Measurements from ENCODE around the gene PLEKHH3. TPM values are rescaled to one million over a fixed set of nuclear protein-coding genes. Genes with fewer than 3 reads are reported as not detected.

Gene PLEKHH3
- total and polyA plus RNA-seq, 2 of the 4 experiments (the other 2 are of a cell fraction), result 2.9 to 10.5 TPM

- Histone ChIP-seq H2BK120ac (ENCODE audit: low read depth, low read length) (no peak overlapping the region), H3K79me1 (ENCODE audit: low read depth in 1 of 2, low read length in 2 of 2) (no peaks in the 10 kb centered on the region), H2BK20ac (ENCODE audit: low read depth, low read length) (no peak overlapping the region), H3K14ac (replicated peaks; ENCODE audit: low read depth, low read length) (no peak overlapping the region), H4K5ac (ENCODE audit: low read depth, low read length) (no peak overlapping the region), H3K56ac (ENCODE audit: extremely low read depth, insufficient read depth, low read length) (no peak overlapping the region), H3K9ac (ENCODE audit: low read depth, low read length) (no peak overlapping the region), H4K20me1 (ENCODE audit: insufficient read depth, low read length) (no peaks in the 10 kb centered on the region), H3K4me2 (ENCODE audit: low read depth, low read length) (no peak overlapping the region), H3K4me3 (ENCODE audit: insufficient read depth, low read depth, low read length) (no peak overlapping the region), H3K27ac (ENCODE audit: insufficient read depth, low read length) (no peak overlapping the region), H2BK15ac (ENCODE audit: low read depth, low read length) (no peak overlapping the region), H3K9me1 (ENCODE audit: insufficient read depth, low read length) (peaks cover 4% of the 10 kb centered on the region; the same call in 1 of the 2 replicates), H3K4ac (ENCODE audit: low read depth, low read length) (no peak overlapping the region), H4K91ac (ENCODE audit: insufficient read depth, low read depth, low read length) (no peak overlapping the region), H2AK9ac (replicated peaks; ENCODE audit: low read depth, low read length, poor library complexity) (no peak overlapping the region), H3K9me3 (ENCODE audit: control insufficient read depth, insufficient read depth, low read length) (no peaks in the 10 kb centered on the region), H3K4me1 (ENCODE audit: control insufficient read depth, insufficient read depth, low read length) (no peaks in the 10 kb centered on the region), H2AFZ (replicated peaks; ENCODE audit: low read length, poor library complexity) (no peak overlapping the region), H3K36me3 (ENCODE audit: control insufficient read depth, insufficient read depth, low read length) (peaks cover 19% of the 10 kb centered on the region), H4K8ac (ENCODE audit: low read depth in 2 of 2, low read length in 2 of 2) (no peak overlapping the region), H3K27me3 (ENCODE audit: control insufficient read depth, insufficient read depth, low read length) (no peaks in the 10 kb centered on the region; the same call in 1 of the 2 replicates), H3K23ac (ENCODE audit: low read depth, low read length) (no peak overlapping the region), H2BK5ac (ENCODE audit: low read depth, low read length, poor library complexity, severe bottlenecking) (no peak overlapping the region), H2AK5ac (ENCODE audit: low read depth, low read length) (no peak overlapping the region), H3K18ac (ENCODE audit: low read depth, low read length) (no peak overlapping the region)
- ATAC-seq (ENCODE audit: low read depth) (no peak), DNase-seq (no peak)
- dilution Hi-C loops (cut with HindIII; ENCODE audit: low sequenced_read_pairs, unreplicated experiment), result no loop called here
- BruUV-seq (replicated peaks), result no TSS peak
- 53% methylated on average over 2 of the region's 9 CpGs; no CpG with 5 or more reads in 1 of the 2 experiments for WGBS, 2 experiments (ENCODE audit: extremely low coverage in 2 of 2, insufficient read length in 1 of 2)
- CTCF ChIA-PET, result no interaction called here
- in situ Hi-C loops (cut with MboI; ENCODE audit: low sequenced_read_pairs), result no loop called here
- POLR2A ChIA-PET (ENCODE audit: unreplicated experiment), result interaction anchor here (0.9 kb wide), 1 partner anchor 9 kb away, joined by 4 read pairs; the partner anchor contains the start of genes RETREG3 and TUBG1
- no peak for TF ChIP-seq SMC3 (IDR thresholded peaks at IDR 0.05; ENCODE audit: low read depth, low read length)
- TF ChIP-seq, protein P1, sequence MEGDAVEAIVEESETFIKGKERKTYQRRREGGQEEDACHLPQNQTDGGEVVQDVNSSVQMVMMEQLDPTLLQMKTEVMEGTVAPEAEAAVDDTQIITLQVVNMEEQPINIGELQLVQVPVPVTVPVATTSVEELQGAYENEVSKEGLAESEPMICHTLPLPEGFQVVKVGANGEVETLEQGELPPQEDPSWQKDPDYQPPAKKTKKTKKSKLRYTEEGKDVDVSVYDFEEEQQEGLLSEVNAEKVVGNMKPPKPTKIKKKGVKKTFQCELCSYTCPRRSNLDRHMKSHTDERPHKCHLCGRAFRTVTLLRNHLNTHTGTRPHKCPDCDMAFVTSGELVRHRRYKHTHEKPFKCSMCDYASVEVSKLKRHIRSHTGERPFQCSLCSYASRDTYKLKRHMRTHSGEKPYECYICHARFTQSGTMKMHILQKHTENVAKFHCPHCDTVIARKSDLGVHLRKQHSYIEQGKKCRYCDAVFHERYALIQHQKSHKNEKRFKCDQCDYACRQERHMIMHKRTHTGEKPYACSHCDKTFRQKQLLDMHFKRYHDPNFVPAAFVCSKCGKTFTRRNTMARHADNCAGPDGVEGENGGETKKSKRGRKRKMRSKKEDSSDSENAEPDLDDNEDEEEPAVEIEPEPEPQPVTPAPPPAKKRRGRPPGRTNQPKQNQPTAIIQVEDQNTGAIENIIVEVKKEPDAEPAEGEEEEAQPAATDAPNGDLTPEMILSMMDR (conservative IDR thresholded peaks at IDR 0.05; ENCODE audit: low read depth, low read length), result 0 out of 2 replicates have a peak, but pooled peaks have one; percentile 1
- intact Hi-C loops (cut with micrococcal nuclease), result no loop called here
These were observed 58.2 kb downstream of the PLEKHH3 start for GRCh38 chr17:42618442-42619150.
